ENCODE measurements around the gene CDHR3.

Gene CDHR3

GRCh38 chr7:106029941-106030340 lies 66.9 kb downstream of the CDHR3 start:
- TF ChIP-seq EZH2phosphoT487 (conservative IDR thresholded peaks at IDR 0.05; ENCODE audit: low read length) (no peak), CTCF (IDR thresholded peaks at IDR 0.05; ENCODE audit: insufficient read depth, low read length, poor library complexity, severe bottlenecking) (peak; percentile 34)
- H3K9me2 ChIP-seq (replicated peaks; ENCODE audit: insufficient read depth, low read length) = no peaks in the 10 kb centered on the region
- no peaks in the 10 kb centered on the region for H3K9me3 ChIP-seq (ENCODE audit: insufficient read depth, low read length)
- no peaks in the 10 kb centered on the region for H3K36me3 ChIP-seq (ENCODE audit: low read length)
- no peaks in the 10 kb centered on the region for H3K79me2 ChIP-seq (ENCODE audit: insufficient read depth, low read length)
- H3K27me3 ChIP-seq (ENCODE audit: low read length) = no peaks in the 10 kb centered on the region
- no peak overlapping the region for H3K4me2 ChIP-seq (ENCODE audit: low read depth, low read length, poor library complexity, severe bottlenecking)
- no peak overlapping the region for H3K4me3 ChIP-seq (ENCODE audit: insufficient read depth, low read length, poor library complexity, severe bottlenecking)
- peaks cover 11% of the 10 kb centered on the region for H3F3A ChIP-seq (ENCODE audit: insufficient read depth)
- H3K27ac ChIP-seq (ENCODE audit: low read depth, low read length) = no peak overlapping the region
- H2AFZ ChIP-seq (ENCODE audit: low read depth, low read length, severe bottlenecking) = no peak overlapping the region
- H3K9ac ChIP-seq (ENCODE audit: low read length) = no peak overlapping the region
- H4K20me1 ChIP-seq (ENCODE audit: low read depth, low read length) = no peaks in the 10 kb centered on the region

GRCh38 chr7:106031300-106032035 lies 68.4 kb downstream of the CDHR3 start:
- no peaks in the 10 kb centered on the region for H3K27me3 ChIP-seq (ENCODE audit: low read length)
- no peak overlapping the region for H3K4me3 ChIP-seq (ENCODE audit: insufficient read depth, low read length, poor library complexity, severe bottlenecking)
- no peaks in the 10 kb centered on the region for H3K36me3 ChIP-seq (ENCODE audit: low read length)
- H2AFZ ChIP-seq (ENCODE audit: low read depth, low read length, severe bottlenecking) = no peak overlapping the region
- no peaks in the 10 kb centered on the region for H3K9me2 ChIP-seq (replicated peaks; ENCODE audit: insufficient read depth, low read length)
- H3K79me2 ChIP-seq (ENCODE audit: insufficient read depth, low read length) = no peaks in the 10 kb centered on the region
- H3K4me2 ChIP-seq (ENCODE audit: low read depth, low read length, poor library complexity, severe bottlenecking) = no peak overlapping the region
- no peaks in the 10 kb centered on the region for H3K9me3 ChIP-seq (ENCODE audit: insufficient read depth, low read length)
- no peak overlapping the region for H3K9ac ChIP-seq (ENCODE audit: low read length)
- H4K20me1 ChIP-seq (ENCODE audit: low read depth, low read length) = no peaks in the 10 kb centered on the region
- TF ChIP-seq EZH2phosphoT487 (conservative IDR thresholded peaks at IDR 0.05; ENCODE audit: low read length) (no peak), CTCF (IDR thresholded peaks at IDR 0.05; ENCODE audit: insufficient read depth, low read length, poor library complexity, severe bottlenecking) (no peak)
- no peaks in the 10 kb centered on the region for H3F3A ChIP-seq (ENCODE audit: insufficient read depth)
- H3K27ac ChIP-seq (ENCODE audit: low read depth, low read length) = no peak overlapping the region

- no peak overlapping the region for H3K4me3 ChIP-seq (ENCODE audit: insufficient read depth, low read length, poor library complexity, severe bottlenecking)
Observed at GRCh38 chr7:106032295-106032694, 69.2 kb downstream of the CDHR3 start.

More at GRCh38 chr7:106032295-106032694, 69.2 kb downstream of the CDHR3 start:
- Histone ChIP-seq H3K27ac (ENCODE audit: low read depth, low read length) (no peak overlapping the region), H3F3A (ENCODE audit: insufficient read depth) (no peaks in the 10 kb centered on the region), H3K9me3 (ENCODE audit: insufficient read depth, low read length) (no peaks in the 10 kb centered on the region), H3K27me3 (ENCODE audit: low read length) (no peaks in the 10 kb centered on the region), H2AFZ (ENCODE audit: low read depth, low read length, severe bottlenecking) (no peak overlapping the region), H3K4me2 (ENCODE audit: low read depth, low read length, poor library complexity, severe bottlenecking) (no peak overlapping the region), H3K9ac (ENCODE audit: low read length) (no peak overlapping the region), H3K9me2 (replicated peaks; ENCODE audit: insufficient read depth, low read length) (no peaks in the 10 kb centered on the region), H3K36me3 (ENCODE audit: low read length) (no peaks in the 10 kb centered on the region), H4K20me1 (ENCODE audit: low read depth, low read length) (no peaks in the 10 kb centered on the region), H3K79me2 (ENCODE audit: insufficient read depth, low read length) (no peaks in the 10 kb centered on the region)
- no peak for TF ChIP-seq EZH2phosphoT487 (conservative IDR thresholded peaks at IDR 0.05; ENCODE audit: low read length)
- no peak for TF ChIP-seq CTCF (IDR thresholded peaks at IDR 0.05; ENCODE audit: insufficient read depth, low read length, poor library complexity, severe bottlenecking)

All from SU-DHL-6 (cell line).